GM18519 (cell line): Measurements from ENCODE around the gene TACC2.

Experiments
- ATAC-seq: cut with Tn5 transposase; IDR thresholded peaks from one replicate; pipeline ENCODE4 v1.9.1; 2021; ENCODE audit warnings: mild to moderate bottlenecking, moderate library complexity; ENCODE audit not compliant: unreplicated experiment, low FRiP score

The TACC2 gene

DNA sequence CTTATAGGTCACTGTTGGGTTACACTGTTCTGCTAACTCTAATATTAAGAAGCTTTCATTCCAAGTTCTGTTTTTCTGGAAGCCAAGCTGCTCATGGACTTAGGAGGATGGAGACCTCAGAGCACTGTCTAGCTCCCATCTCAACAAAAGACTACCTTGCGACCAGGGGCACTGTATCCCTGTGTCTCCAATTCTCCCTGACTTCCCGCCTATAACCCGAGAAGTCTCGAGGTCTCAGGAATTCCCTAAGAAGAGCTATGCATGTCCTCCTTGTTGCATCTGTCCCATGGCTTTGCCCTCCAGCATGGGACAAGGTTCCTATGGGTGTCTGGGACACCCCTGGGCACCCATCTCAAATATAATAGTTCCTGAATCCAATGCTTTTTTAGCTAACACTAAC, 313.4 kb downstream of the TACC2 start:
- ATAC-seq, result no peak

DNA sequence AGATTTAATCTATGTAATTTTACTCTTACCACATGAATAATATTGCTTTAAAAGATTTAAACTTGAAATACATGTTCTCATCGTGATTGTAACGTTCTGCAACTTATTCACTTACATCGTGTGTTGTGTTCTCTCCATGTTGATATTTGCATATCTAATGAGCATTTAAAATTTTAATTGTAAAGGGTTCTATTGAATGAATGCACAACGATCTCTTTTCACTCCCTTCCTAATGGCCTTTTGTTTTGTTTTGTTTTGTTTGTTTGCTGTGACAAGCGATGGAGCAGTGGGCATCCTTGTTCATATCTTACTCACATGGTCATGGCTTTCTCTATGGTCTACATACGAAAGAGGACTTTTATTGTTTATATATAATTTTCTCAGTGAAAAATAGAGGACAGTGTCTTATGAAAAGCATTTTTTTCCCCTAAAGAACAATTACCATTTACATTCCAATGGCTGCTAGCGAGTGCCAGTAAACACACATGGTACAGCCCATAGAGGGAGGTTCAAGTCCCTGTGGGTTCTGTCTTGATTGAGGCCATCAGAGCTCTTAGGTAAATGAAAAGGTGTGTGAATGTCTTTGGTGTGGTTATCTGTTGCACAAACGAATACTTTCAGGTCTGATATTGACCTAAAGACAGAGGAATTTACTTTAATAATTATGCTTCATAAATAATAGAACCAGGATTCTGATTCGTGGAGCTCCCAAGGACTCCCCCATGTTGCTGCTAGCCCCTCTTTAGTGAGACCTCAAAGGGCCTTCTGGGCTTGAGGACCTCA, 314.5 kb downstream of the TACC2 start:
- ATAC-seq, result no peak
